GM21825 (cell line): ENCODE measurements around the gene CROCC.

ENCODE experiments used
- ATAC-seq: cut with Tn5 transposase; IDR thresholded peaks from one replicate; pipeline ENCODE4 v1.9.1; 2021; ENCODE audit warnings: mild to moderate bottlenecking, moderate library complexity; ENCODE audit not compliant: unreplicated experiment

The CROCC gene

DNA sequence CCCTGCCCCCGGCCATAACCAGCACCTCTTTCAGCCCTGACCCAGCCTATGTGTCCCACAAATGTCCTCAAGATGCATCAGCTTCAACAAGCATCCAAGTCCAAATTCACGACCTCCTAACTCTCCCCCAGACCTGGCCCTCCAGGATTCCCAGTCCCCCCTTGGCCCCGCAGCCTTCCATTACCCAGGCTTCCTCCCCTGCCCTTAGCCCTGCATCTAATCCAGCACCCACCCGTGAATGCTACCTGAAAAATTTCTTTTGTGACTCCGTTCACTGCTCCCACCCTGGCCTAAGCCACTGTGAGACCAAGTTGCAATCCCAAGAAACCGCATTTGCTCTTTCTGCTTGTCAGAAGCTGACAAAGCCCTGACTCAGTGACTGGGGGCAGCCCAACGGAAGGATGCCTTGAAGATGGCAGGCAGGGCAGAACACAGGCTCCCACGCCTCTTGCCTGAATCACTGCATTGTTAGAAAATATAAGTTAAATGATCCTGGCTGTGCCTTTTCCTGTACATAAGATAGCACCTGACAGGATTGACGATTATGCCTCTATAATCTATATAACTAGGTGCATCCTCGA, 59.6 kb downstream of the CROCC start:
- ATAC-seq: no peak

DNA sequence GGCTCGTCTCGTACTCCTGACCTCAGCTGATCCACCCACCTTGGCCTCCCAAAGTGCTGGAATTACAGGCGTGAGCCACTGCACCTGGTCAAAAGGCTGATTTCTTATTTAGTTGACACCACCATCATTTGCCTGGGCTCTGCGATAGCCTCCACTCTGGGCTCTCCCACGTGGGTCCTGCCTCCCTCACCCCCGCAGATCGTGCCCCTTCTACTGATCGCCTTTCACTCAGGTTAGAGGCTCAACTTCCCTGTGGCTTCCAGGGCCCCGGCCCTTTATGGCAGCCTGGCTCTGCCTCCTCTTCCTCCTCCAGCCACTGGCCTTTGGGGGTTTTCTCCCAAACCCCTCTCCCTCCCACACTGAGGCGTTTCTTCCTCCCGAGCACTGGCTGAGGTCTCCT, 61.2 kb downstream of the CROCC start:
- no peak for ATAC-seq

DNA sequence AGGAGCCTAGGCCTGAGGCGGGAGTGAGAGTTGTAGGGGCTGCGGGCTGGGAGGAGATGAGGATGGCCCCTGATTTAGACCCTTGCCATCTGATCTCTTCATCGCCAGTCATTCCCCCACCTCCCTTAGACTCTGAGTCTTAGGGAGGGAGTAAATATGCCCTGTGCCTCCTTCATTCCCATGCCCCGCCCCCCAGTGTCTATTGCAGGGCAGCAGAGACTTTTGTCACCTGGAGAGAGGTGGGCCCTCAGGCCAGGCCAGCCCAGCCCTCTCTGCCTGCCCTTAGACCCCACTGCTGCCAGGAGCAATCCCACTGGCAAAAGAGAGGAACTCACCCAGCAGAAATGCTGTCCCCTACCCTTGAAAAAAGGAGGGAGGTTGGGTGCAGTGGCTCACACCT, 61.9 kb downstream of the CROCC start:
- no peak for ATAC-seq

DNA sequence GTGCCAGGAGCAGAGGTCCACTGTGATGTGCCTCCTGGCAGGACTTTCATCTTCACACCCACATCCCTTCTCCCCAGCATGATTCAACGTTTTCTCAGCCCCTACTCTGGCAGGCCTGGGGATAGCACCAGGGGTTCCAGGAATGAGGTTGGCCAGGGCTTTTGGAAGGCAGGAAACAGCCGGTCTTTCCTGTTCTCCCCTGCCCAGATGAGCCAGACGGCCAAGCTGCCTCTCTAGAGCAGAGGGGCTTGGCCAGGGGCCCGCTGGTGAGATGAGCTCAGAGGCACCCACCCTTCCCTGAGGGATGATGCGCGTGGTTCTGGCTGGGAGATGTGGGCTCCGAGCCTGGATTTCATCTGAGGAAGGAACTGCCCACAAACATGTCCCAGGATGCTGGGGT, 63.0 kb downstream of the CROCC start:
- ATAC-seq: no peak

DNA sequence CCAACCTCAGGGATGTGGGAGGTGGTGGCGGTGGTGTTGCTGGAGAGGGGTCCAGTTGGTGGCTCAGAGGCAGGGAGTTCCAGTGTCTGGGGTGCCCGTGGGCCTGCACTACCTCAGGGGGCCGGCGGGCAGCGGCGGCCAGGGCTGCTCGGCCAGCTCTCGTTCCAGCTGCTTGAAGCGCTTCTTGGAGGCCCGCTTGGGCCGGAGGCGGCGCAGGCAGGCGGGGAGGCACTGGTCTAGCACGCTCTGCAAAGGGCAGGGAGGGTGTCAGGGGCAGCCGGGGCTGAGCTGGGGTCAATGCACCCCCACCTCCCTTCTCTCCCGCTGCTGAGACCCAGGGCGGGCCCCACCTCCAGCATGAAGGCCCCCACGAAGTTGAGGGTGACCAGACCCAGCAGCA, 64.4 kb downstream of the CROCC start:
- no peak for ATAC-seq

DNA sequence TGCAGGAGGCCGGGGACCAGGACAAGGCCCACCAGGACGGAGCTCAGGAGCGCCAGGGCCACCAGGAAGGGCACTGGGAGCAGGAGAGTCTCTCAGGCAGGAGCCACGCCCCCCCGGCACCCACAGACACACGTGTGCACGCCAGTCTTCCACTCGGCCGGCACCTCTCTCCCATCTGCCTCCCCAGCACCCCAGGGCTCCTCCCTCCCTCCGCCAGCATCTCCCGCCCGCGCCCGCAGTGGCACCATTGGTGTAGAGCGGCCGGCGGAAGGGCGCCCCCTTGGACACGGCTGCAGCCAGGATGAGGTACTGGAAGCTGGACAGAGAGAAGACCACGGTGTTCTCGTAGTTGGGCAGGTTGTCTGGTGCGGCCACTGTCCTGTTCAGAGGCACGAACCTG, 64.8 kb downstream of the CROCC start:
- no peak for ATAC-seq

DNA sequence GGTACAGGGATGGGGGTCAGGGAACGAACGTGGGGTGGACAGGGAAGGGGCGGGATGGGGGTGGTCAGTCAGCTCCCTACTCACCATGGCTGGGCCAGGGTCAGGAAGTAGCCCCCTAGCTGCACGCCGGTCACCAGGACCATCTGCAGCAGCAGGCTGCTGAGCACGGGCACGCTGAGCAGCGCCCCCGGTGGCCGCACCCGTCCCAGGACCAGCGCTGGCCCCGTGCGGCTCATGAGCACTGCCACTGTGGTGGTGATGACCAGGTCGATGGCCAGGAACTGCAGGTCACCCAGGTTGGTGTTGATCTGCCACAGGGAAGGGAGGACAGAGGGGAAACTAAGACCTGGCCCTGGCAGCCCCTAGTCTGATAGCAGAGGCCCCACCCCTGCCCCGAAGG, 65.2 kb downstream of the CROCC start:
- ATAC-seq: no peak

DNA sequence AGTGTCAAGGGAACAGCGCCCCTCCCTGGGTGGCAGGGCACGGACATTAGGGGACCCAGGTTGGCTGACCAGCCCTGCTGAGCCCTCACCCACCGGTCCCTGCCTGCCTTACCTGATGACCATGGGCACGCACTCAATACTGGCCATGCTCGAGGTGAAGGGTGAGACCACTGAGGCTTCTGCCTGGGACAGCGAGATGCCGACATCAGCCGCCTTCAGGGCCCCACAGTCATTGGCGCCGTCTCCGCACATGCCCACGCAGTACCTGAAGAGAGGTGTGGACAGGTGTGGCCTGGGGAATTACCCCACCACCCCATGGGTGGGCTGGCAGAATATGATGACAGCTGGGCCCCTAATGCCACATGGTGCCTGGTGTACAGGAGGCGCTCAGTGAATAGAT, 66.5 kb downstream of the CROCC start:
- no peak for ATAC-seq

DNA sequence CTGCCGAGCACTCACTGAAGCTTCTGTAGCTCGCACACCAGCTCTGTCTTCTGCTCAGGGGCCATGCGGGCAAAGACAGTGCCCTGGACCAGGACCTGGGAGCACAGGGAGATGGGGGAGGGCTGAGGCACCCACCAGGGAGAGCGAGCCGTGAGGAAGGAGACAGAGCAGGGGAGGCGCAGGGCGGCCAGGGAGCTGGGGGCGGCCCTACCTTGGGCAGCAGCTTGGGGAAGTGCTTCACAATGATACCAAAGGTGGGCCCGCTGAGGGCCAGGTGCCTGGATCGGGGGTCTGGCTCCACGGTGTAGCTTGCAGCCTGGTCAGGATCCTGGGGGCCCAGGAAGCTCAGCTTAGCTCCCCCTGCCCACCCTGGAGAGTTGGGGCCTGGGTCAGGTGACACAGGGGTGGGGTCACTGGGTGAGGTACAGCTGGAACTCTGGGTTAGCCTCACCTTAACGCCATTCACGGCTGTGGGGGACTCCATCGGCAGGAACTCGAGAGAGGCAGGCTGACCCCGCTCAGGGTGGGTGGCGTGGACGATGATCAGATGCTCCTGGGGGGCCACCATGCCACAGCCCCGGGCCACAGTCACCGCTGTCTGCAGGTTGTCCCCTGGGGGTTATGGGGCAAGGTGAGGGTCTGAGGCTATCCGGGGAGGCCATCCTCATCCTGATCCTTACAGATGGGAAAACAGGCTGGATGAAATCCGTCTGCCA, 68.1 kb downstream of the CROCC start:
- ATAC-seq: no peak

DNA sequence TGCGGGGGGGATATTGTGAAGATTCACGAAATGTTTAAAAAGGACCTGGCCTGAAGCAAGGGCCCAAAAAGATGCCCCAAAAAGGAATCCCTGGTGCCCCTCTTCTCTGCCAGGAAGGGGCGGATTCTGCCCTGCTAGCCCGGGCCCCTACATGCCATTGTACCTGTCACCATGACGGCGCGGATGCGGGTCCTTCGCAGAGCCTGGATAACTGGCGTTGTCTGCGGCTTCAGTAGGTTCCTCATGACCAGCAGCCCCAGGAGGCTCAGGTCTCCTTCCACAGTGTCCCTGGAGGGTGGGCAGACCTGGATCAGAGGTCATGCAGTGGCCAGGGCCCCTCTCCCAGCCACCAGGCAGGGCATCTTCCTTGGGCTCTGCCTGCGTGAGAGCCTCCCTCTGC, 69.8 kb downstream of the CROCC start:
- ATAC-seq: no peak

DNA sequence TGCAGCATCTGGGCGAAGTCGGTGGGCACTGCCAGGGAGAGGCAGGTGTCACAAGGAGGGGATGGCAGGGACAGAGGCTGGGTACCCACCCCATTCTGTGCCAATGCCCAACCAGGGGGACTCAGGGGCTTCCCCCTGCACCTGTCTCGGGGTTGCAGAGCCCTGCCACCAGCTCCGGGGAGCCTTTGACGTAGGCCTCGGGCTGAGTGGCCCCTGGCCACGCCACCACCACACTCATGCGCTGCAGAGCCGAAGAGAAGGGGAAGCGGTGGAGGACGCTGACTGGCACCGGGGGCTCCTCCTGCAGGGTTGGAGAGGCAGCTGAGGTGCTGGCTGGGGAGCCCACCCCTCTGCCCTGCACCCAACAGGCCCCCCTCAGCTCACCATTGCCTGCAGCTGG, 70.4 kb downstream of the CROCC start:
- ATAC-seq: no peak

DNA sequence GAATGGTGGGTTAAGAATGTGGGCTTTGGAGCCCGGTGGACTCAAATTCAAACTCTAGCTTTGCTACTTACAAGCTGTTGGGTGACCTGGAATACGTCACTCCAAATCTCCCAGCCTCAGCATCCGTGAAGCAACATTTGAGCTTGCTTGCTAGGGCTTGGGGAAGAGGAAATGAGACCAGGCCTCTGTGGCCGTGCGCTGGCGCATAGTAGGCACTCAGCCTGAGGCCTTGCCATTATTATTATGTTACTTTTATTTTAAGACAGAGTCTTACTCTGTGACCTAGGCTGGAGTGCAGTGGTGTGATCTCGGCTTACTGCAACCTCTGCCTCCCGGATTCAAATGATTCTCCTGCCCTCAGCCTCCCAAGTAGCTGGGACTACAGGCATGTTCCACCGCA, 70.9 kb downstream of the CROCC start:
- no peak for ATAC-seq

DNA sequence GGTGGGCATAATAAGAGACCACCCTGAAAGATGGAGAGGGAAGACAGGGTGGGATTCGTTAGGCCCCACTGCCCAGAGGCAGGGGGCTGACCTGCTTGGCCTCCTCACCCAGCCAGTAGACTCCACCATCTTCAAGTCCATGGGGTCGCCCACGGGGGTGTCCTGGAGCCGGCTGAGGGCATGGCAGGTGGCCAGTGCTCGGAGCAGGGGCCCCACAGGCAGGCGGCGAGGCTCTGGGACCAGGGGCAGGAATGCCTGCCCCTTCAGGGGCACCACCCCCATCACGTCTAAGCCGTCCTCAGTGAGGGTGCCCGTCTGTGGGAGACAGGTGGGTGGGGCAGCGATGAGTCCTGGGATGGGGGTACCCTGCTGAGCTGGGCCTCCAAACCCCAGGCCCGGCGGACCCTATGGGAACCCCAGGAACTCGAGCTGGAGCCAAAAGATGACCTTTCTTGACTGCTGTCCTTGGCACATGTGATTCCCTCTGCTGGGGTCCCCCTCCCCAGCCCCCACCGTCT, 71.8 kb downstream of the CROCC start:
- ATAC-seq: no peak

DNA sequence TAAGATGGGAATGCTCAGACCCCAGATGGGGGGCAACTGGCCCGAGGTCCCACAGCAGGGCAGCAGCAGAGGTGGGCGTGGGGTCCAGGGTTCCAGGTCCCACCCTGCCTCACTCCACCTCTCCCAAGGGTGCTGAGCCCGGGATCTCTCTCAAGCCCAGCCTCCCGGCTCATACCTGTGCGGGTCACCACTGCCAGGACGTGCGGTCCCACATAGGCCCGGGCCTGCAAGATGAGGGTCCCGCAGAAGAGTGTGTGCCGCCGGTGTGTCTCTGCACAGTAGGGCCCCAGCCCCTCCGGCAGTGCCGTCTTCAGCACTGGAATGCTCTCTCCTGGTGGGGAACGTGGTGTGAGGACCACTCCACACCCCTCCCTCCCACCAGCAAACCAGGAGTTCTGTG, 75.1 kb downstream of the CROCC start:
- no peak for ATAC-seq

DNA sequence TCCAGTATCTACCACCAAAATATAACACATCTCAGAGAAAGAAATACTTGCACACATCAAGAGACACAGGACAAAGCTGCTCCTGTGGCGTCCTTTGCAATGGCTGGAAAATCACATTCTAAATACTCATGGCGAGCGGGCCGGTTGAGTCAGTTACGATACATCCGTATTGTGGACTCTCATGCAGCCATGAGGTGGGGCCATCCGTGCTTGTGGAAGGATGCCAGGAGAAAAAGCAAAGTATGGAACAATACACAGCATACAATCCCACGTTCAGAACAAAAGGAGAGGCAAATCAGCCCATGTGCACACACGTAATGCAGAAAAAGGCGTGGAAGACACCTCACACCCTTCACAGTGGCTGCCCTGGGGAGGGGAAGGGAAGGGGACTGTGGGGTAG, 76.9 kb downstream of the CROCC start:
- ATAC-seq: no peak

DNA sequence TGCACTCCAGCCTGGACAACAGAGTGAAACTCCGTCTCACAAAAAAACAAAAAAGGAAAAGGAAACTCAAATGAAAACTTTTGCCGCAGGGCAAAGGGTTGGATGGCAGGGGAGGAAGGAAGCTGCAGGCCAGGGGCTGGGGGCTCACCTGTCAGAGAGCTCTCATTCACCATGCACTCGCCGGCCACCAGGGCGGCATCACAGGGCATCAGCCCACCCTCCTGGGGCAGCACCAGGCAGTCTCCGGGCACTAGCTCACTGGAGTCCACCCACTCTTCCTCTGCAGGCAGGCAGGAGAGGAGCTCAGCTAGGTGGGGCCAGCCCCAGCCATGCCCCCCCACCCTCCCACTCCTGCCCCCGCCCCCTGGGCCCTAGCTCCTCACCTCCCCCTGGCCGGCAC, 78.1 kb downstream of the CROCC start:
- no peak for ATAC-seq

DNA sequence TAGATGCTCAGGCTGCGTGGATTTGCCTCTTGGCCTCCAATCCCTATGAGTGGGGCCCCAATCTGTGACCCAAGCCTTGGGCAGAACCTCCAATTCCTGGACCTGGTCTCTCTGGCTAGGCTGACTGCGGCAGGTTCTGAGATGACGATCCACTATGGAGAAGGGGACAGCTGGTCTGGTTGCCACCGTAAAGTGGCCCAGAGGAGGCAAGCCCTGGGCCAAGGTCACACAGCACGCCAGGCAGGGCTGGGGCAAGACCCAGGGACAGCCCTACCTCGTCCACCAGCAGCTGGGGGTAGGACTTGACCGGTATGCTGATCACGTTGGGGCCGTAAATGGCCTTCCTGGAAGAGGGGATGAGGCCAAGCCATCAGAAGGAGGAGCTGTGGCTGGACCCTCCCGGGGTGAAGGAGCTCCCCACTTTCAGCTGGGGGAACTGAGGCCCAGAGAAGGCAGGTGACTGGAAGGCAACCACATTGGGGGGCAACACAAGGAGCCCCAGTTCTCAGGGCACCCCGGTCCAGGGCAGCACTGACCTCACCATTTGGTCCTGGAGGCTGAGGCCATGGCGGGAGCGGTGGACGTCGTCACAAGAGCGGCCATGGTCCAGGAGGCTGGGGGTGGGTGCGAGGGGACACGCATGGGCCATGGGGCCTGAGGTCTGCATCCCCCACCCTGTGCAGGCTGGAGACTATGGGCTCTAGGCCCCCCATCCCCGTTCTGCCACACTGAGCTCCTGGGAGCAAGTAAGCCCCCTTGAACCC, 80.2 kb downstream of the CROCC start:
- ATAC-seq: no peak

DNA sequence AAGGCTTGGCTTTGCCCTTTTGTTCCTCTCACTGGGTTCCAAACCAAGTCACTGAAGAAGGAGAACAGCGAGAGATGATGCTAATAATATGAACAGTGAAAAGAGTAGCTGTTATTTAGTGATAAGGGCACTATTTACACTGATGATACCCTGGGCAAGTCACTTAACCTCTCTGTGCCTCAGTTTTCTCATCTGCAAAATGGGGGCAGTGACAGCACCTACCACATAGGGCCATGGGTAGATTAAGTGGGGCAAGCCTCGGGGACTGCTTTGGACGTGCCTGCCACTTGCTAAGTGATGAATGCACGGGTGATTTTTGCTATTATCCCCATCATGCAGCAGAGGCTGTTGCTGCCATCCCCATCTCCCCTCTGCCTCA, 80.8 kb downstream of the CROCC start:
- ATAC-seq: no peak

DNA sequence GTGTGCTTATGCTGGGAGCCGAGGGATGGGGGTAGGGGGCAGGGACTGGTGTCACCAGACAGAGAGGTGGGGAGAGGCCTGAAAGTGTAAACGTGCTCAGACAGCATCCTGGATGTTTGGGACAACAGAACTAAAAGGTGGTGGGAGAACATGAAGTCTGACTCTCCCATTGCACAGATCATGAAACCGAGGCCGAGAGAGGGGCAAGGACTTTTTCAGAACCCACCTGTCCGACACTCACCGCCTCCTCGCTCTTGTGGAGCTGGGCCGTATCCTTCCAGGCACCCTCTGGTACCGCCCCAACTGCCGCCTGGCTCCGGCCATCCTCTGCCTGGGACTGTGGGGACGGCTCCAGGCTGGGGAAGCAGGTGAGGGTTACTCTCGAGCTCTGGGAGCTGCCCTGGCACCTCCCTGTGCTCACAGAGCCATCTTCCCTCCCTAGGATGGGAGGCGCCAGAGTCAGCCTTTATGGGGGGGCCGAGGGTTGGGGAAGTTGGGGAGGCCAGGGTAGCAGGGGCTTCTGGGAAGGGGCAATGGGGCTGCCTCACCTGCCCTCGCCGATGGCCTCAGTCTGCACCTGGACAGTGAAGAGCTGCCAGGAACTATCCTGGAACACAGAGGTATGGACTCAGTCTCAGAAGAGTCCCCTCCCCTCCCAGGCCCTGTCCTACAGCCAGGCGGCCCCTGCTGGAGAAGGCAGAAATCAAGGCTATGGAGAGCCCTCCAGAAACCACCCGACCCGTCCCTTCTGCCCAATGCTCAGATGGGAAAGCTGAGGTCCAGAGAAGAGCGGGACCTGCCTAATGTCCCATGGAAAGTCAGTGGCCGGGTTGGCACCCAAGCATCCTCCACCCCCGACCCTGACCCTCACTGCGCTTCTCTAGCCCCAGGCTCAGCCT, 83.0 kb downstream of the CROCC start:
- ATAC-seq: no peak

DNA sequence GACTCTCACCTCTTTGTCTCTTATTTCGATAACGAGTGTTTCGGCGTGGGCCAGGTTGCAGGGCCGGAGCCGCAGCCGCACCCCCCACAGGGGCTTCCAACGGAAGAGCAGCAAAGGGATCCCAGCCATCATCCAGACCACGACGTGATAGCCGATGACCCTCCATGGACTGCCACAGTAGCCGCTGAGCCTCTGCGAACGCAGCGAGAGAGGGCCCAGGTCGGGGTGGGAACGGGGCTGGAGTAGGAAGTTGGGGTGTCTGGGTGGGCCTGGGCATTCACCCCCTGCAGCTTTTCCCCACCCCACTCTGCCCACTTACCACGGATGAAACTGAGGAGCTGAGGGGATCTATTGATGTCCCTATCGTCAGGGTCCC, 83.6 kb downstream of the CROCC start:
- no peak for ATAC-seq

DNA sequence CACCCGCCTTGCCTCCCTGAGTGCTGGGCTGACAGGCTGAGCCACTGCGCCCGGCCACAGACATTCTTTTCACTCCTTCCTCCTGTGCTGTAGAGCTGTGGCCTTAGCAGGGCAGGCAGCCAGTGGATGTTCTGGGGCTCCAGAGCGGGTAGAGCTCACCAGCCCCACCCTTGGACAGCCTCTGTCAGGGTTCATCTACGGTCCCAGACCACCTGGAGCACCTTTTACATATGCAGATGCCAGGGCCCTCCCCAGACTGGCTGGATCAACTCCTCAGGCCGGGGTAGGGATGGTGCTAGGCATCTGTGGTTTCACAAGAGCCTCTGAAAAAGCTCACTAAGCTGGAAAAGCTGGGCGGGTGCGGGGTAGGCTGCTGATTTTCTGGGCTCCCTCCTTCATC, 85.4 kb downstream of the CROCC start:
- ATAC-seq: no peak
